ENCODE results near the gene RAPGEF6. TPM values are rescaled to one million over a fixed set of nuclear protein-coding genes. Genes with fewer than 3 reads are reported as not detected.

Gene RAPGEF6
- total and polyA plus RNA-seq, 2 of the 4 experiments (the other 2 are of a cell fraction), result 5.8 to 18.8 TPM

GRCh38 chr5:131379723-131380122 lies 255.3 kb downstream of the RAPGEF6 start:
- no peak for ATAC-seq (ENCODE audit: low read depth)
- H3K9me3 ChIP-seq (ENCODE audit: control insufficient read depth, insufficient read depth, low read length), result no peaks in the 10 kb centered on the region
- CTCF ChIA-PET, result no interaction called here
- no peak overlapping the region for H3K4ac ChIP-seq (ENCODE audit: low read depth, low read length)
- H3K9ac ChIP-seq (ENCODE audit: low read depth, low read length), result no peak overlapping the region
- H3K4me3 ChIP-seq (ENCODE audit: insufficient read depth, low read depth, low read length), result no peak overlapping the region
- TF ChIP-seq NFE2L2 (IDR thresholded peaks at IDR 0.05; ENCODE audit: low read depth, low read length), result peak; percentile 5; the same call in 1 of the 2 replicates
- no peak for TF ChIP-seq RCOR1 (IDR thresholded peaks at IDR 0.05; ENCODE audit: insufficient replicate concordance, low read length)
- no peaks in the 10 kb centered on the region; the same call in 1 of the 2 replicates for H3K36me3 ChIP-seq (ENCODE audit: control insufficient read depth, insufficient read depth, low read length)
- peaks cover 23 to 57% of the 10 kb centered on the region in 2 experiments for H3K79me1 ChIP-seq (ENCODE audit: low read depth in 1 of 2, low read length in 2 of 2)
- no peaks in the 10 kb centered on the region for H3K27me3 ChIP-seq (ENCODE audit: control insufficient read depth, insufficient read depth, low read length)
- in situ Hi-C loops (cut with MboI; ENCODE audit: low sequenced_read_pairs) (loop anchor here (10.0 kb wide), 1 partner anchor 215 kb away; the partner anchor contains the start of gene HINT1), dilution Hi-C loops (cut with HindIII; ENCODE audit: low sequenced_read_pairs, unreplicated experiment) (no loop called here), intact Hi-C loops (cut with micrococcal nuclease) (loop anchor here (5.0 kb wide), 1 partner anchor 112 kb away; no protein-coding TSS in a partner anchor)
- peaks cover 17% of the 10 kb centered on the region for H3K4me1 ChIP-seq (ENCODE audit: control insufficient read depth, insufficient read depth, low read length)
- no peak overlapping the region for H3K23ac ChIP-seq (ENCODE audit: low read depth, low read length)
- H3K4me2 ChIP-seq (ENCODE audit: low read depth, low read length), result 0 out of 2 replicates have a peak overlapping the region, but pooled peaks have one; percentile 40
- no peak overlapping the region for H3K14ac ChIP-seq (replicated peaks; ENCODE audit: low read depth, low read length)
- H4K91ac ChIP-seq (ENCODE audit: insufficient read depth, low read depth, low read length), result no peak overlapping the region
- H3K9me1 ChIP-seq (ENCODE audit: insufficient read depth, low read length), result peaks cover 8% of the 10 kb centered on the region; the same call in 1 of the 2 replicates
- peaks cover 5% of the 10 kb centered on the region; the same call in 1 of the 2 replicates for H4K20me1 ChIP-seq (ENCODE audit: insufficient read depth, low read length)
- H2BK20ac ChIP-seq (ENCODE audit: low read depth, low read length), result no peak overlapping the region
- 38% methylated on average over 4 of the region's 7 CpGs; no CpG with 5 or more reads in 1 of the 2 experiments for WGBS, 2 experiments (ENCODE audit: extremely low coverage in 2 of 2, insufficient read length in 1 of 2)
- H2BK5ac ChIP-seq (ENCODE audit: low read depth, low read length, poor library complexity, severe bottlenecking), result peak overlapping the region; percentile 73
- POLR2A ChIA-PET (ENCODE audit: unreplicated experiment), result no interaction called here
- H3K27ac ChIP-seq (ENCODE audit: insufficient read depth, low read length), result no peak overlapping the region
- no peak overlapping the region for H4K8ac ChIP-seq (ENCODE audit: low read depth in 2 of 2, low read length in 2 of 2)
- no peak overlapping the region for H2AK9ac ChIP-seq (replicated peaks; ENCODE audit: low read depth, low read length, poor library complexity)
- peak; percentile 79 for DNase-seq
- no peak overlapping the region for H2AK5ac ChIP-seq (ENCODE audit: low read depth, low read length)
- no peak overlapping the region for H2AFZ ChIP-seq (replicated peaks; ENCODE audit: low read length, poor library complexity)
- H2BK120ac ChIP-seq (ENCODE audit: low read depth, low read length), result no peak overlapping the region
- no peak overlapping the region for H3K18ac ChIP-seq (ENCODE audit: low read depth, low read length)
- no peak overlapping the region; the same call in 1 of the 2 replicates for H4K5ac ChIP-seq (ENCODE audit: low read depth, low read length)
- BruUV-seq (replicated peaks), result no TSS peak
- H2BK15ac ChIP-seq (ENCODE audit: low read depth, low read length), result no peak overlapping the region
- no peak overlapping the region for H3K56ac ChIP-seq (ENCODE audit: extremely low read depth, insufficient read depth, low read length)

Measured in IMR-90 (cell line).